PFSK-1 (cell line): ENCODE results near the gene IKZF1.

Experiments used
- FOXP2 ChIP-seq: optimal IDR thresholded peaks from 2 replicates; pipeline ENCODE3; 2011; ENCODE audit warnings: borderline replicate concordance, control low read depth, inconsistent platforms; ENCODE audit not compliant: insufficient read depth; ENCODE audit errors: extremely low read length, extremely low read depth
- POLR2AphosphoS5 ChIP-seq: IDR thresholded peaks from 2 replicates; pipeline ENCODE4 v1.6.1; 2012; ENCODE audit warnings: low read depth, mild to moderate bottlenecking, control low read depth, low read length, moderate library complexity
- REST ChIP-seq, 2 experiments: IDR thresholded peaks; 2 replicates each; pipeline versions ENCODE4 v1.6.1 to v1.8.0; 2011 to 2012; ENCODE audit warnings: low read depth in 2 of 2, low read length in 2 of 2, control low read depth in 1 of 2, inconsistent platforms in 1 of 2, mild to moderate bottlenecking in 1 of 2, moderate library complexity in 1 of 2; ENCODE audit not compliant: insufficient read depth in 1 of 2
- SIN3A ChIP-seq: IDR thresholded peaks from 2 replicates; pipeline ENCODE4 v1.6.1; 2012; ENCODE audit warnings: mild to moderate bottlenecking, low read length, moderate library complexity, borderline replicate concordance; ENCODE audit not compliant: insufficient read depth
- TAF1 ChIP-seq: IDR thresholded peaks from 2 replicates; pipeline ENCODE4 v1.6.1; 2012; ENCODE audit warnings: low read length, control low read depth, borderline replicate concordance; ENCODE audit not compliant: insufficient read depth

Gene IKZF1

GRCh38 chr7:50342616-50343114 is 38.1 kb downstream of the IKZF1 start:
- TF ChIP-seq SIN3A, result no peak
- no peak for TF ChIP-seq TAF1
- TF ChIP-seq POLR2AphosphoS5, result no peak
- TF ChIP-seq FOXP2, result no peak
- no peak for TF ChIP-seq REST (IDR thresholded peaks at IDR 0.05; ENCODE audit: insufficient read depth in 1 of 2, low read depth in 2 of 2, low read length in 2 of 2)

DNA sequence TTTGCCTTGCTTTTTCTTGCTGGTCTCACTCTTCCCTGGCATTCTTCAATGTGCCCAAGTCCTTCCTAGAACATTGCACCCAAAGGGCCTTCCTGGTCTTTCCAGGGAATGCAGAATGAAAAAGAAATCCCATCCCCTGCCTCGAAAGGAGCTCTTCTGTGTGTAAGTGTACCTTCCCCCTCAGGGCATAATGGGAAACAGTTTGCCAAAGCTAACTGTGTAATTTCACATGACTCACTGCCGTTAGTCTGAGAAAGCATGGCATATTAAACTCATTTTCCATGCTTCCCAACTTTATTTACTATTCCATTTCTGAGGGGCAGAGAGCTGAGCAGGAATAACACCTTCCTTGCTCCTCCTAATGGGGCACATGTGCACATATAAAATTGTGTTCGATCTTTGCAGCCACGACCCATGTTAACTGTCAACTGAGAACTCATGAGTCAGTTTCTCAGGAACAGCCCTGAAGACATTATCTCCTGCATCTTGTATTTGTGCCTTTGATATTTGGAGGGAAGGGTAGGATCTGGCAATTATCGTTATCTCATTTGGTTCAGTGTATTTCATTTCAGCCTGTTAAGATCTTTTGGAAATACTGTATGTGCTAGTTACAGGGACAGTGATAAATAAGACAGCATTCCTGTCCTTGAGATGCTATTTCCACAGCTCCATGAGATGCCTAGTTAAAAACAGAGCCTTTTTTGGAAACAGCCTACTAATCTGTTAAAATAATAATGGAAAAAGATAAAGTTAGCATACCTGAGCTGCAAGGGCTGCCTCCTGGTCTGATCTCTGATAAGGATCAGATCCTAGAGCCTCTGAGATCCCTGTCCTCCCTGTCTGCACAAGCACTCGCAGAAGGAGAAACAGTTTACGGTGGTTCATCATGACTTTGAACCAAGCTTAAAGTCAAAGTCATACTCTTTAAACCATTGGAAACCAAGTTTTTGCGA is 42.3 kb downstream of the IKZF1 start:
- TF ChIP-seq REST (IDR thresholded peaks at IDR 0.05; ENCODE audit: insufficient read depth in 1 of 2, low read depth in 2 of 2, low read length in 2 of 2) (no peak), POLR2AphosphoS5 (no peak), TAF1 (no peak), SIN3A (no peak)

DNA sequence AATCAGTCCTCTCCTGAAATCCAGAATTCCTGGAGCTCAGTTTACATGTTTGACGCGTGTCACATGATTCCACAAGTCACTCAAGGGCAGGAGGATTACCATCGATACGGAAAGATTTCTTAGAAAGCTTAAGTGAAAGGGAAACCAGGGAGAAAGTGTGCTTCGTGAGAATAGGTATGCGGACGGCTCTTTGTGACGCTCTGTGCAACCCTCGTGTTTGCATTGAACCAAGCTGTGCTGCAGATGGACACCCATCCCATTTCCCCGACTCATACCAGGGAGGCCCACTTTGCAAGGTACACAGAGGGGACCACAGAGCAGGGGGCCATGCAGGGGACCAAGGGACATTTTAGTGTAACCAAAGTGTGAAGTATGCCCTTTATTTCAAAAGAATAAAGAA is 43.2 kb downstream of the IKZF1 start:
- TF ChIP-seq POLR2AphosphoS5 (no peak), SIN3A (no peak), TAF1 (no peak), REST (IDR thresholded peaks at IDR 0.05; ENCODE audit: insufficient read depth in 1 of 2, low read depth in 2 of 2, low read length in 2 of 2) (no peak), FOXP2 (no peak)

GRCh38 chr7:50348469-50349162 is 44.1 kb downstream of the IKZF1 start:
- no peak for TF ChIP-seq REST (IDR thresholded peaks at IDR 0.05; ENCODE audit: insufficient read depth in 1 of 2, low read depth in 2 of 2, low read length in 2 of 2)
